ENCODE data around the gene FKRP.
"Not testable (repeated sequence)": the region's sequence is repeated elsewhere in the genome, so short reads cannot be mapped to it uniquely, and the experiment has no call there.

The FKRP gene, protein sequence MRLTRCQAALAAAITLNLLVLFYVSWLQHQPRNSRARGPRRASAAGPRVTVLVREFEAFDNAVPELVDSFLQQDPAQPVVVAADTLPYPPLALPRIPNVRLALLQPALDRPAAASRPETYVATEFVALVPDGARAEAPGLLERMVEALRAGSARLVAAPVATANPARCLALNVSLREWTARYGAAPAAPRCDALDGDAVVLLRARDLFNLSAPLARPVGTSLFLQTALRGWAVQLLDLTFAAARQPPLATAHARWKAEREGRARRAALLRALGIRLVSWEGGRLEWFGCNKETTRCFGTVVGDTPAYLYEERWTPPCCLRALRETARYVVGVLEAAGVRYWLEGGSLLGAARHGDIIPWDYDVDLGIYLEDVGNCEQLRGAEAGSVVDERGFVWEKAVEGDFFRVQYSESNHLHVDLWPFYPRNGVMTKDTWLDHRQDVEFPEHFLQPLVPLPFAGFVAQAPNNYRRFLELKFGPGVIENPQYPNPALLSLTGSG

DNA sequence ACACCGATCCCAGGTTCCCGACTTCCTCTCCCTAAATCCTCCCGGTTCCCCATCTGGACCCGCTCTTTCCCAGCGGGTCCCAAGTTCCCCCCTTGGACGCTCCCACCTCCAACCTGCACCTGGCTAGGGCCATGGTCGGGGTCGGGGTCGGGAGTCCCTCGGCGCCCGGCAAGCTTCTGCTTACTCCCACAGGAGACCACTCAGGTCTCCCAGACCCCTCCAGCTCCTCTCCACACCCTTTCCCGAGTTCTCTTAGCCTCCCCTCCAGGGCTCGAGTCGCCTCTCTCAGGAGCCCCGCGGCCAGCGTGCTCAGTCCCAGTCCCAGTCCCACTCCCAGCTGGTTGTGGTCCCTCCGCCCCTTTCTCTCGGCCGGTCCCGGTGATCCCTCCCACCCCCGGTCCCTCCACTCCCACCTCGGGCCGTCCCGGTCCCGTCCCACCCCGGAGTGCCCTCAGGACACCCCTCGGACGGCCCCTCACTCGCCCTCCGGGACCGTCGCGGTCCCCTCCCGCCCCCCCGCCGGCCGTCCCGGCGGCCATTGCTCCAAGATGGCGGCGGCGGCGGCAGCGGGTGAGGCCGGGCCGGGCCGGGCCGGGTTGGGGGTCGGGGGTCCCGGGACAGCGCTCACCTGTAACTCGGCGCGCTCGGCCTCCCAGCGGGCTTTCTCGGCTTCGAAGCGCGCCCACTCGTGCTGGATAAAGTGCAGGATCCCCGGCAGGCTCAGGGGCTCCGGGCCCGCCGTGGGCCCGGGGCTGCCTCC is at the start of gene FKRP:
Gene FKRP, plus strand, starts transcription at position 537 of the 760 bp plus-strand sequence. CDS start 9,394 bp downstream, outside the sequence.
- peak; percentile 47 for DNase-seq

GRCh38 chr19:46696866-46697203 is 49.0 kb upstream of the FKRP start:
- no peak for DNase-seq

GRCh38 chr19:46697204-46697960 is 48.5 kb upstream of the FKRP start:
- DNase-seq, result no peak

- DNase-seq, result no peak
Measured at GRCh38 chr19:46698395-46699321, 47.2 kb upstream of the FKRP start.

- no peak for DNase-seq
Measured at GRCh38 chr19:46700704-46701103, 45.2 kb upstream of the FKRP start.

DNA sequence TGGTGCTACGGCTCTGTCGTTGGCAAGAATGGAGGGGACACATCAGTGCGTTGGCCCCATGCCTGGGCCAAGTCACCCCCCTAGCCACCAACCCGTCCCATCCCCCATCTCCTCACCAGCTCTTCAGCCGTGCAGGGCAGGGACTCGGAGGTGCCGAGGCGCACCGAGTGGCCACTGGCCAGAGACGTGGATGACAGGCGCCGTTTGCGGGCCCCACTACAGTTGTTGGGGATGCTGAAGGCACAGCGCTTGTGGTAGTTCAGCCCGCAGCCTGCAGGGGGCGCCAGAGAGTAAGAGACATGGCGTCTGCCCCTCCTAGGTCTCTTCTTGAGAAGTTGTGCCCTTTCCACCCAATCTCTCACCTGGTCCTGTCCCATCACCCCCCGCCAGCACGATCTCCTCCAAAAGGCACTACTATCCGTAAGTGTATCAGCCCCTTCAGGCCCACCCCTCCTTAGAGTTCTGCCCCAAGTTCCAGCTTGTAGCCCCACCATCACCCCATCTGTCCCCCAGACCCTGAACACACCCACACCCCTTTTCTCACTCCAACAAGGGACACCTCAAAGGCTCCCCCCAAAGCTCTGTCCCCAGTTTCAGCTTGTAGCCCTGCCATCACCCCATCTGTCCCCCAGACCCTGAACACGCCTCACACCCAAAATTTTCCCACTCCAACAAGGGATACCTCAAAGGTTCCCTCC is 41.3 kb upstream of the FKRP start:
- peak; percentile 88 for DNase-seq

- DNase-seq, result no peak
Measured at GRCh38 chr19:46710687-46711086, 35.2 kb upstream of the FKRP start.

- not testable (repeated sequence) for DNase-seq
Measured at GRCh38 chr19:46712768-46713338, 33.0 kb upstream of the FKRP start.

- DNase-seq, result peak; percentile 85
Measured at GRCh38 chr19:46713781-46714443, 31.9 kb upstream of the FKRP start.

- DNase-seq, result peak; percentile 79
Measured at GRCh38 chr19:46714444-46715106, 31.3 kb upstream of the FKRP start.

GRCh38 chr19:46715620-46715974 is 30.3 kb upstream of the FKRP start:
- peak; percentile 19 for DNase-seq

GRCh38 chr19:46715975-46716671 is 29.7 kb upstream of the FKRP start:
- no peak for DNase-seq

DNA sequence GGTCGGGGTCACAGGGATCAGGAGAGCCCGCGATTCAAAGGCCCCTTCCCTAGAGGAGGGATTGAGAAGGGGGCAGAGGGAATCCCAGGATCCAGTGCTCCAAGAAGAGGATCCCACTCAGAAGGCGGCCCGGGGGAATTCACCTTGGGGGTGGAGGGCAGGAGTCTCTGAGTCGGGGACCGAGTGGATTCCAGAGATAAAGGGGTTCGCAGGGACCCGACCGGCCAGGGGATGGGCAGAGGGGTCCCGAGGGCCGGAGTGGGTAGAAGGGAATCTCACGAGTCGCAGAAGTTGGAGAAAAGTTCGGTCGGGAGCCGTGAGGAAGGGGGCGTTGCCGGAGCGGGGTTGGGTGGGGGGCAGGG is 29.2 kb upstream of the FKRP start:
- DNase-seq, result no peak

- DNase-seq, result peak; percentile 88
Measured at GRCh38 chr19:46717034-46717715, 28.7 kb upstream of the FKRP start, which contains the start of gene PRKD2. Gene PRKD2 (minus strand): TSS chr19:46717114. CDS start chr19:46716370, 744 bp downstream.

GRCh38 chr19:46717716-46718143 is 28.1 kb upstream of the FKRP start:
- DNase-seq, result no peak

DNA sequence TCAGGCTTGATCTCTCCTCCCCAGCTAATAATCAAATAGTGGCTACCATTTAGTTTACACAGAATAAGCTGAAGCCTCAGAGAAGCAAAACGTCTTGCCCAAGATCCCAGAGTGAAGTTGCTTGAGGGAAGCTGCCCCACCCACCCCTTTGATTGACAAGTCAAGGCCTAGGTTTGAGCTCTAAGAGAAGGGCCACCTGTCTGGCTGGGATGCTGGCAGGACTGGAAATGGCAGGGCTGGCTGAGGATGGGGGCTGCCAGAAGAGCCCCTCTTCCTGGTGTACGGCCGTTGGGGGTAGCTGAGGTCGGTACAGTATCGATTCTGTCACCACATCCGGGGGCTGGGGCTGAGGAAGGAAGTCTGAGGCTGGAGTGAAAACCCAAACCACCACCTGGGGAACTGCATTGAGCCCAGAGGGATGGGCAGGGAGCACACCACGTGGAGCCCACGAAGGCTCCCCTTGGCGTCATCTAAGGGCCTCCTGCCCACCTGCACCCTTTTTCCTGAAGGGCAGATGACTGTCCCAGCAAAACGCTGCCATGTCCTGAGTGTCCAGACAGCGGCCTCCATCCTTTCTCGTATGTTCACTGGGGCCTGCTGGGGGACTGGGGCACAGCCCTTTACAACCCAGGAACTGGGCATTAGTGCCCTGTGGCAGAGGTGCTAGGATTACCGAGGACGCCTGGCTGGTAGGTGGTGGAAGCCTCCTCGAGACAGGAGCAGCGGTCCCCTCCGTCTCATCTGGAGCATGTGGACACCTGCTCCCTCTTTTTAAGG is 27.5 kb upstream of the FKRP start:
- DNase-seq, result peak; percentile 65

- DNase-seq, result no peak
Measured at GRCh38 chr19:46718934-46719622, 26.8 kb upstream of the FKRP start.
